ENCODE data around the gene CYP26C1. TPM values are rescaled to one million over a fixed set of nuclear protein-coding genes. Genes with fewer than 3 reads are reported as not detected.

Gene CYP26C1
- total and polyA plus RNA-seq, 9 of the 15 experiments (the other 6 are each of a cell fraction or from before 2014, with no cell fraction given) = 0.07 to 0.09 (median 0.07) TPM; not detected in 6

DNA sequence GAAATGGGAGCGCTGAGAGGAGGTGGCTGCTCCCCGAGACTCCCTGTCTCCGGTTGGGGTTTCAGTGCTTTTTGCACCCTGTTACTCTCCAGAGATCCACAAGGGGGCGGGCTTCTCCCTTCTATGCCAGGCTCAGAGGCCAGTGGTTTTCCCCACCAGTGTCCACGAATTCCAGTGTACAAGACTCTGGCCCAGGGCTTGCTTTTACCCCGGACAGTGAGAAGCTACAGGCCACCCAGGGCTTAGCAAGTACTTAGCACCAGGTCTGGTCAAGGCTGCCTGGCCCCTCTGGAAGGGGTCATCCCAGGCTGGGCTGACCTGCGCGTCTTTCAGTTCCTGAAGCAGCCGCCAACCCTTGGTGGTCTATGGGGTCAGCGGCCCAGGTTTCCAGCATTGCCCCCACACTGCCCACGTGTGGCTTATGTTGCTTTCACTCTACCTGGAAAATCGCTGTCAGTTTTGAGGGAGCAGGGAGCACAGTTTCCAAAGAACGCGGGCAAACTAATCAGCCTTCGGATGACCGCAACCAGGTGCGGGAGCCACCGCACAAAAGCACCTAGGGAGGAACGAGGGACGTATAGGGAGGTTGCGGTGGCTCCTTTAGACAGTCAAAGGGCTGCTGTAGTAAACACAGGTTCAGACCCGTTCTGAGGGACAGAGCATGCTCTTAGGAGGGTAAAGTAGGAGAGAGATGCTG is 19.9 kb downstream of the CYP26C1 start:
- peaks cover 2 to 11% of the 10 kb centered on the region in 2 experiments; a peak in 3 of 5 replicates for H3K27me3 ChIP-seq (ENCODE audit: control insufficient read depth in 2 of 2, insufficient read depth in 2 of 2, low read length in 2 of 2)
- H3K4me2 ChIP-seq (ENCODE audit: insufficient read depth, low read length) = 0 out of 2 replicates have a peak overlapping the region, but pooled peaks have one; percentile 12
- H3K4me1 ChIP-seq (replicated peaks in 1 of 2; ENCODE audit: control insufficient read depth in 2 of 2, insufficient read depth in 2 of 2, low read length in 2 of 2) = peaks cover 0 to 12% of the 10 kb centered on the region in 2 experiments; a peak in 3 of 5 replicates
- no TSS peak for BruUV-seq (replicated peaks)
- no peaks in the 10 kb centered on the region; the same call in 1 of the 2 replicates for H4K20me1 ChIP-seq (replicated peaks; ENCODE audit: control insufficient read depth, insufficient read depth, low read length)
- ChIA-PET POLR2A (no interaction called here), CTCF (ENCODE audit: low intra/inter-chr PET ratio) (interaction anchor here (1.2 to 1.4 kb wide), 2 partner anchors 209 to 273 kb away, joined by 3 read pairs; no protein-coding TSS in a partner anchor)
- DNase-seq (ENCODE audit: extremely low read depth in 1 of 4, low spot score in 3 of 4) = peak; percentile 67 to 76 (median 73)
- WGBS (ENCODE audit: insufficient coverage, low coverage, missing lambda C conversion rate) = 30% methylated on average over 20 of the region's 22 CpGs
- H3K27ac ChIP-seq (ENCODE audit: extremely low read depth, low read depth, low read length) = no peak overlapping the region
- in situ Hi-C loops (cut with MboI) (loop anchor here (10.0 kb wide), 1 partner anchor 274 kb away; no protein-coding TSS in a partner anchor), intact Hi-C loops (cut with micrococcal nuclease) (loop anchor here (1.0 to 2.0 kb wide), 2 partner anchors 209 to 276 kb away; no protein-coding TSS in a partner anchor)
- H3K9me1 ChIP-seq (ENCODE audit: control insufficient read depth, insufficient read depth, low read length) = peaks cover 2% of the 10 kb centered on the region
- H3K36me3 ChIP-seq (ENCODE audit: control insufficient read depth, insufficient read depth, low read length) = no peaks in the 10 kb centered on the region
- no peaks in the 10 kb centered on the region for H3K79me2 ChIP-seq (ENCODE audit: control insufficient read depth, insufficient read depth, low read length)
- H3K9ac ChIP-seq (ENCODE audit: insufficient read depth in 1 of 2, low read depth in 2 of 2, low read length in 2 of 2) = peak overlapping the region in 1 of 2 experiments; percentile 40; a peak in 1 of 4 replicates
- peak overlapping the region; percentile 54; the same call in 1 of the 2 replicates for H2AFZ ChIP-seq (ENCODE audit: low read depth, low read length)
- ATAC-seq = peak; percentile 85
- H3K9me3 ChIP-seq (replicated peaks; ENCODE audit: control insufficient read depth, insufficient read depth, low read depth, low read length) = no peaks in the 10 kb centered on the region
- FAIRE-seq = peak; percentile 80
- H3K4me3 ChIP-seq = no peak overlapping the region
- no peak for TF ChIP-seq PYGO2 (tag; IDR thresholded peaks at IDR 0.05)
- TF ChIP-seq RAD21 (CRISPR knock-in tag; conservative IDR thresholded peaks at IDR 0.05 in 1 of 2, IDR thresholded peaks at IDR 0.05 in 1 of 2) = peak; percentile 63 to 82
- TF ChIP-seq XRCC5 (IDR thresholded peaks at IDR 0.05; ENCODE audit: low read depth, low read length) = 0 out of 2 replicates have a peak, but pooled peaks have one; percentile 25
- no peak for TF ChIP-seq CBX3 (IDR thresholded peaks at IDR 0.05; ENCODE audit: borderline replicate concordance in 1 of 2, low read length in 2 of 2)
- no peak for TF ChIP-seq ZNF778 (CRISPR knock-in tag; IDR thresholded peaks at IDR 0.05)
- no peak for TF ChIP-seq ZNF347 (CRISPR knock-in tag; IDR thresholded peaks at IDR 0.05; ENCODE audit: low read depth)
- TF ChIP-seq, protein P1, sequence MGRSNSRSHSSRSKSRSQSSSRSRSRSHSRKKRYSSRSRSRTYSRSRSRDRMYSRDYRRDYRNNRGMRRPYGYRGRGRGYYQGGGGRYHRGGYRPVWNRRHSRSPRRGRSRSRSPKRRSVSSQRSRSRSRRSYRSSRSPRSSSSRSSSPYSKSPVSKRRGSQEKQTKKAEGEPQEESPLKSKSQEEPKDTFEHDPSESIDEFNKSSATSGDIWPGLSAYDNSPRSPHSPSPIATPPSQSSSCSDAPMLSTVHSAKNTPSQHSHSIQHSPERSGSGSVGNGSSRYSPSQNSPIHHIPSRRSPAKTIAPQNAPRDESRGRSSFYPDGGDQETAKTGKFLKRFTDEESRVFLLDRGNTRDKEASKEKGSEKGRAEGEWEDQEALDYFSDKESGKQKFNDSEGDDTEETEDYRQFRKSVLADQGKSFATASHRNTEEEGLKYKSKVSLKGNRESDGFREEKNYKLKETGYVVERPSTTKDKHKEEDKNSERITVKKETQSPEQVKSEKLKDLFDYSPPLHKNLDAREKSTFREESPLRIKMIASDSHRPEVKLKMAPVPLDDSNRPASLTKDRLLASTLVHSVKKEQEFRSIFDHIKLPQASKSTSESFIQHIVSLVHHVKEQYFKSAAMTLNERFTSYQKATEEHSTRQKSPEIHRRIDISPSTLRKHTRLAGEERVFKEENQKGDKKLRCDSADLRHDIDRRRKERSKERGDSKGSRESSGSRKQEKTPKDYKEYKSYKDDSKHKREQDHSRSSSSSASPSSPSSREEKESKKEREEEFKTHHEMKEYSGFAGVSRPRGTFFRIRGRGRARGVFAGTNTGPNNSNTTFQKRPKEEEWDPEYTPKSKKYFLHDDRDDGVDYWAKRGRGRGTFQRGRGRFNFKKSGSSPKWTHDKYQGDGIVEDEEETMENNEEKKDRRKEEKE (IDR thresholded peaks at IDR 0.05; ENCODE audit: borderline replicate concordance in 1 of 2, control insufficient read depth in 1 of 2, low read depth in 2 of 2, low read length in 1 of 2) = no peak
- TF ChIP-seq, protein P2, sequence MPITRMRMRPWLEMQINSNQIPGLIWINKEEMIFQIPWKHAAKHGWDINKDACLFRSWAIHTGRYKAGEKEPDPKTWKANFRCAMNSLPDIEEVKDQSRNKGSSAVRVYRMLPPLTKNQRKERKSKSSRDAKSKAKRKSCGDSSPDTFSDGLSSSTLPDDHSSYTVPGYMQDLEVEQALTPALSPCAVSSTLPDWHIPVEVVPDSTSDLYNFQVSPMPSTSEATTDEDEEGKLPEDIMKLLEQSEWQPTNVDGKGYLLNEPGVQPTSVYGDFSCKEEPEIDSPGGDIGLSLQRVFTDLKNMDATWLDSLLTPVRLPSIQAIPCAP (CRISPR knock-in tag; IDR thresholded peaks at IDR 0.05; ENCODE audit: borderline replicate concordance) = no peak
- TF ChIP-seq, protein P3, sequence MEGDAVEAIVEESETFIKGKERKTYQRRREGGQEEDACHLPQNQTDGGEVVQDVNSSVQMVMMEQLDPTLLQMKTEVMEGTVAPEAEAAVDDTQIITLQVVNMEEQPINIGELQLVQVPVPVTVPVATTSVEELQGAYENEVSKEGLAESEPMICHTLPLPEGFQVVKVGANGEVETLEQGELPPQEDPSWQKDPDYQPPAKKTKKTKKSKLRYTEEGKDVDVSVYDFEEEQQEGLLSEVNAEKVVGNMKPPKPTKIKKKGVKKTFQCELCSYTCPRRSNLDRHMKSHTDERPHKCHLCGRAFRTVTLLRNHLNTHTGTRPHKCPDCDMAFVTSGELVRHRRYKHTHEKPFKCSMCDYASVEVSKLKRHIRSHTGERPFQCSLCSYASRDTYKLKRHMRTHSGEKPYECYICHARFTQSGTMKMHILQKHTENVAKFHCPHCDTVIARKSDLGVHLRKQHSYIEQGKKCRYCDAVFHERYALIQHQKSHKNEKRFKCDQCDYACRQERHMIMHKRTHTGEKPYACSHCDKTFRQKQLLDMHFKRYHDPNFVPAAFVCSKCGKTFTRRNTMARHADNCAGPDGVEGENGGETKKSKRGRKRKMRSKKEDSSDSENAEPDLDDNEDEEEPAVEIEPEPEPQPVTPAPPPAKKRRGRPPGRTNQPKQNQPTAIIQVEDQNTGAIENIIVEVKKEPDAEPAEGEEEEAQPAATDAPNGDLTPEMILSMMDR (IDR thresholded peaks at IDR 0.05 in 2 of 3, conservative IDR thresholded peaks at IDR 0.05 in 1 of 3; ENCODE audit: insufficient read depth in 2 of 3, low read depth in 1 of 3, low read length in 3 of 3) = peak; percentile 72 to 86 (median 77)
- TF ChIP-seq ILK (tag; IDR thresholded peaks at IDR 0.05; ENCODE audit: borderline replicate concordance, low read depth) = no peak
- TF ChIP-seq, protein P4, sequence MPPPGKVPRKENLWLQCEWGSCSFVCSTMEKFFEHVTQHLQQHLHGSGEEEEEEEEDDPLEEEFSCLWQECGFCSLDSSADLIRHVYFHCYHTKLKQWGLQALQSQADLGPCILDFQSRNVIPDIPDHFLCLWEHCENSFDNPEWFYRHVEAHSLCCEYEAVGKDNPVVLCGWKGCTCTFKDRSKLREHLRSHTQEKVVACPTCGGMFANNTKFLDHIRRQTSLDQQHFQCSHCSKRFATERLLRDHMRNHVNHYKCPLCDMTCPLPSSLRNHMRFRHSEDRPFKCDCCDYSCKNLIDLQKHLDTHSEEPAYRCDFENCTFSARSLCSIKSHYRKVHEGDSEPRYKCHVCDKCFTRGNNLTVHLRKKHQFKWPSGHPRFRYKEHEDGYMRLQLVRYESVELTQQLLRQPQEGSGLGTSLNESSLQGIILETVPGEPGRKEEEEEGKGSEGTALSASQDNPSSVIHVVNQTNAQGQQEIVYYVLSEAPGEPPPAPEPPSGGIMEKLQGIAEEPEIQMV (tag; conservative IDR thresholded peaks at IDR 0.05; ENCODE audit: low read depth) = no peak

Data from K562 (cell line).